PC-3 (cell line): ENCODE data around the gene MTFR1L.

ENCODE experiments used
- EZH2 ChIP-seq: fragments of 300-600 bp; sonication (generic); IDR thresholded peaks from one replicate; pipeline ENCODE4 v1.6.1; 2017; ENCODE audit warnings: antibody characterized with exemption, mild to moderate bottlenecking, low read length; ENCODE audit not compliant: unreplicated experiment
- EZH2phosphoT487 ChIP-seq: fragments of 300-600 bp; sonication (generic); IDR thresholded peaks from 2 replicates; pipeline ENCODE4 v1.6.1; 2018; ENCODE audit warnings: mild to moderate bottlenecking, antibody characterized with exemption, low read length, borderline replicate concordance
- TF ChIP-seq, protein P1 (sequence below): fragments of 300-600 bp; sonication (generic); conservative IDR thresholded peaks from 2 replicates; pipeline ENCODE4 v1.5.1; 2017; ENCODE audit warnings: antibody characterized with exemption, low read depth, mild to moderate bottlenecking, low read length

DNA sequence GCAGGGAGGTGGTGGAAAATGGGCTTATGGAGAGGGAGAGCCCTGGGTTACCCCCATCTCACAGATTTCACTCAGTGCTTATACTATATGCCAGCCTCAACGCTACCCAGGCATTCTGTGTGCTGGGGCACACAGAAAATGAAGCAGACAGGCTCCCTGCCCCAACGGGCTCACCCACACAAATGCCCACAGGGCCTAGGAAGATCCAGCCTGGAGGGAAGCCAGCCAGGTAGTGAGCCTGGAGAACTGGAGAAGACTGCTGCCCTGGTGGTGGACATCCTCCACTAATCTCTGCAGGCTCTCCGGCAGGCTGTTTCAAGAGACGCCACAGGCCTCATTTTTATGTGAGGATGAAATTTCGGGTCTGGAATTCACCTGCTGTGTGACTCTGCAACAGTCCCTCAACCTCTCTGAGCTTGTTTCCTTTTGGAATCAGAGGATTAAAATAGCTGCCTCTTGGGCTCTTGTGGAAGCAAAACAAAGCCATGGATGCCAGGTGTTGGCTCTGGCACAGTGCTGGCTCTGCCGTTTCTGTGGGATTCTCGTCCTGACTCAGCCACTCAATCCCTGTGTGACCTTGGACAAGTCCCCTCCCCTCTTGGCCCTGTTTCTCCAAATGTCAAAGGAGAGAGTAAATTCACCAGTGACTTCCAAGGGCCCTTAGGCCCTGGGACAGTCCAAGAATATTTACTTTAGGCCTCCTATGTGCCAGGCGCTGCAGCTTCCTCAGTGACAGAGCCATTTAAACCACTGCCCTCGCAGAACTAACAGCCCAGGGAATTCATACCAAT is 52.1 kb downstream of the MTFR1L start:
- TF ChIP-seq, protein P1, sequence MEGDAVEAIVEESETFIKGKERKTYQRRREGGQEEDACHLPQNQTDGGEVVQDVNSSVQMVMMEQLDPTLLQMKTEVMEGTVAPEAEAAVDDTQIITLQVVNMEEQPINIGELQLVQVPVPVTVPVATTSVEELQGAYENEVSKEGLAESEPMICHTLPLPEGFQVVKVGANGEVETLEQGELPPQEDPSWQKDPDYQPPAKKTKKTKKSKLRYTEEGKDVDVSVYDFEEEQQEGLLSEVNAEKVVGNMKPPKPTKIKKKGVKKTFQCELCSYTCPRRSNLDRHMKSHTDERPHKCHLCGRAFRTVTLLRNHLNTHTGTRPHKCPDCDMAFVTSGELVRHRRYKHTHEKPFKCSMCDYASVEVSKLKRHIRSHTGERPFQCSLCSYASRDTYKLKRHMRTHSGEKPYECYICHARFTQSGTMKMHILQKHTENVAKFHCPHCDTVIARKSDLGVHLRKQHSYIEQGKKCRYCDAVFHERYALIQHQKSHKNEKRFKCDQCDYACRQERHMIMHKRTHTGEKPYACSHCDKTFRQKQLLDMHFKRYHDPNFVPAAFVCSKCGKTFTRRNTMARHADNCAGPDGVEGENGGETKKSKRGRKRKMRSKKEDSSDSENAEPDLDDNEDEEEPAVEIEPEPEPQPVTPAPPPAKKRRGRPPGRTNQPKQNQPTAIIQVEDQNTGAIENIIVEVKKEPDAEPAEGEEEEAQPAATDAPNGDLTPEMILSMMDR = no peak
- TF ChIP-seq EZH2 (no peak), EZH2phosphoT487 (no peak)
